CD1c-positive myeloid dendritic cell (primary cell): ENCODE results near the gene PREX1.

Experiments used
- DNase-seq: peaks from one replicate; pipeline ENCODE4 v3.0.0-alpha.2; 2016; ENCODE audit errors: extremely low spot score

The PREX1 gene

DNA sequence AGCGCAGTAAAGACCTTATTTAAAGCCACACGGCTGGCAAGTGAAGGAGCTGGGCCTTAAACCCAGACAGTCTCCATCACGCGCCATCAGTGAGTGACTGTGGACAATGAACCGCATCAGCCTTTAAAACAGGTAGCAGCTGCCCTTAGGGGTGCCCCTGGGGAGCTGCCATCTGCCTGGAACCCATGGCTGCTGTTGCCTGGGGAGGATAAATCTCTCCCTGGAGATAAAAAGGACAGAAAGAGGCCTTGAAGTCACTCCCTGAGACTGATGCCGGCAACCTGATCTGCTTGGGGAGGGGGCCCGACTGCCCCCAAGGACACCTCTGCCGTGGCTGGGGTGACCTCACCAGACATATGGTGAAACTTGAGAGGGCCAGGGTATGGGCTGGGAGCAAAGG lies 73.5 kb downstream of the PREX1 start:
- DNase-seq: no peak

GRCh38 chr20:48752963-48753362 lies 74.8 kb downstream of the PREX1 start:
- DNase-seq: no peak

GRCh38 chr20:48751871-48752270 lies 75.9 kb downstream of the PREX1 start:
- DNase-seq: no peak

- peak; percentile 69 for DNase-seq
Measured at GRCh38 chr20:48750941-48751635, 76.7 kb downstream of the PREX1 start.

DNA sequence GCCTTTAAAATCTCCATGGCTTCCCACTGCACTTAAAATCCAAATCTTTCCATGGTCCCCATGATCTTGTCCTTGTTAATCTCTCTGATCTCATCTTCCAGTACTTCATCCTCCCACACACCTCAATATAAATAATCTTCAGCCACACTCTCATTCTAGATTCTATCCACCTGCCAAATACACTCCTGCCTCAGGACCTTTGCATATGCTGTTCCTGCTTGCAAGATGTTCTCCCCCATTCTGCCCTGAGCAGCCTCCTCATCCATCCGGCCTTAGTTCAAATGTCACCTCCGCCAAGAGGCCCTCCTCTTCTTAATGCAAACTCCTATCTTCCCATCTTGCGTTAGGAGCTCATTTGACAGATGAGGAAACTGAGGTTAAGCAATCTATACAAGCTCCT lies 77.4 kb downstream of the PREX1 start:
- DNase-seq: no peak

- no peak for DNase-seq
Measured at GRCh38 chr20:48749437-48749836, 78.4 kb downstream of the PREX1 start.

GRCh38 chr20:48748556-48748955 lies 79.2 kb downstream of the PREX1 start:
- DNase-seq: no peak

DNA sequence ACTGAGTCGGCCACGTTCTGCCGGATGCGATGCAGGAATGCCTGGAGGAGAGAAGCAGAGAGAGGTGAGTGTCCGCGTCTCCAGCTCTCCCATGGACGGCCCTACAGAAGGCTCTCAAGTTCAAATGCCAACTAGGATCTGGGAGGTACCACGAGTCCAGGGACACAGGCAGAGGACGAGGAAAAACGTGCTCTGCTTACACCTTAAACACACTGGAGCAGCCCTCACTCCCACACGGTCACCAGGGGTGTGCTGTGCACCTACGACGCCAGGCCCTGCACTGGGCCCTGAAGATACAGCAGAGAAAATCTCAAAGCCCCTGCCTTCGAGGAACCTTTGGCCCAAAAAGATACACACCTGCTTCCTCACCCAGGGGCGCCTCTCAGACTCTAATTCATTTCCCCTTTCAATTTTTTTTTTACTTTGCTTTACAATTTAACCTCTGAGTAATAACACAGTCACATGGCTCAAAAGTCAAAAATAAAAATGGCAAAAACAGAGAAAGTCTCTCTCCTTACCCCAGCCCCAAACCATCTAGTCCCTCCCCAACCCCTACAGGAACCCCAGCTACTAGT lies 79.9 kb downstream of the PREX1 start:
- DNase-seq: no peak

DNA sequence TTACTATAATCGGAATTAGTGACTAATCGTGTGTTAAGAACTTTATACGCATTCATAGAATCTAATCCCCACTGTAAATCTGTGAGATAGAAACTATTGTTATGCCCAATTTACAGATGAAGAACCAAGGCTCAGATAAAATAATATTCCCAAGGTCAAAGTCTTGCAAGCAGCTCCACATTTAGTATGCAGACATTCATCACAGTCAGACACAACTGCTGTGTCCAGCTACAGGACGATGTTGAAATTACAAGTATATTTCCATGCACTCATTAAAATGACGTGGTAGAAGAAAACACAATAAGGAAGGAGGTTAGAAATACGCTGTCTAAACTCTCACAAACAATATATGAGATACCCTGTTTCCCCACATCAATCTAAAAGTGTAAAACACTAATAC lies 82.5 kb downstream of the PREX1 start:
- no peak for DNase-seq

DNA sequence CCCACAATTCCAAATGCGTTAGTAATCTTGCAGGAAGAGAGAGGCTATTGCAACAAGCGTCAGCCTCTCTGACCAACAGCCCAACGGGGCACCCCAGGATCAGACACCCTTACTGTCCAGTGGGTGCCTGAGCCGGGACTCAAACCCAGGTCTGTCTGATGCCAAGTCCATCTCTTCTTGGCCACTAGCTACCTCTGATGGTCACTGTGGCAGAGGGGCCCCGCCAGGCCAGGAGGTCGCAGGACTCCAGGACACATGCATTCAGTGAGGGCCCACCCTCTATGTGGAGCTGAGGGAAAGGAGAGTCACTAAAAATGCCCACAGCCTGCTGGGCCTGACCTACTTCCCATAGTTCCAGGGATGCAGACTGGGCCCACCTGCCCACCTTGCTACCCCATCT lies 83.3 kb downstream of the PREX1 start:
- DNase-seq: no peak

GRCh38 chr20:48743807-48744206 lies 84.0 kb downstream of the PREX1 start:
- no peak for DNase-seq

DNA sequence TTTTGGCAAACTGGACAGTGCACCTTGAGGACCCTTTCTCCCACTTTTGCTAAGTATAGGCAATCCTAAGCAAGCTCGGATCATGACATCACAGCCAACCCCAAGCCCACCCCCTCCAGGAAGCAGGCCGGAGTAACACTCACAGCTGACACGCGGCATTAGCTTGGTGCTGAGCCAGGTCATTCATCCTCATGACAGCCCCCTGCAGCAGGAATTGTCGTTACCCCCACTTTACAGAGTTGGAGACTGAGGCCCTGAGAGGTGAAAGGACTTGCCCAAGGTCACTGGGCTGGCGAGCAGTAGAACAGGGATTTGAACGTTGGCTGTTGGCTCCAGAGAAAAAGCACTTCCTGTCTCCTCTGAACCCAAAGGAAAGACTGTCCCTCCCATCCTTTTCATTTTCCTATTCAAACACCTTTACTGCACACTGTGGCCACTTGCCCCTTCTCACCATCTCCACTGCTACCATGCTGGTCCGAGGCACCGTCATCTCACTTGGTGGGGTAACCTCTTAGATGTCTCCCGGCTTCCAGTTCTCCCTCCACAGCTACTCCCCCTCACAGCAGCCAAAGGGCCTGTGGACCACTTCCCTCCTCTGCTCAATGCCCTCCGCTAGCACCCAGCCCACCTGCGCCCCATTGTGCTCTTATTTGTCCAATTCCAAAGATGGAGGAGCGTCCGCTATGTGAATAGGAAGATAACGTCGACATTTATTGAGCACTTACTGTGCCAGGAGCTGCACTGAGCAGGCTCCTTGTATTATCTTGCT lies 84.7 kb downstream of the PREX1 start:
- DNase-seq: no peak

- no peak for DNase-seq
Measured at GRCh38 chr20:48742233-48742632, 85.6 kb downstream of the PREX1 start.

GRCh38 chr20:48741669-48742068 lies 86.1 kb downstream of the PREX1 start:
- no peak for DNase-seq

GRCh38 chr20:48740712-48741111 lies 87.1 kb downstream of the PREX1 start:
- no peak for DNase-seq

DNA sequence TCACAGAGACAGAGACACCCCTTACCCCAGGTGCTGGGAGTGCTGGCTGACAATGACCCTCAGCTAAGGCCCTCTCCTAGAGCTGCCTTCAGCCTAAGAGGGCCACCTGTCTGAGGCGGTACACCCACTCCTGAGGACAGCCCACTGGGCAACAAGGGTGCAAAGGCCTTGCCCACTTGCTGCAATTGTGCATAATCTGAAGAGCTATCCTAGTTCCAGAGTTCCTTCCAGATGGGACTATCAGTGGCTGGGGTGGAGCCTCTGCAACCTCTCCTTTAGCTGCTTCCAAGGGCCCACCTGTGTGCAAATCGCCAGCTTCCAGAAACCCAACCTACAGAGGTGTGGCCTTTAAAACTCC lies 87.5 kb downstream of the PREX1 start:
- no peak for DNase-seq

DNA sequence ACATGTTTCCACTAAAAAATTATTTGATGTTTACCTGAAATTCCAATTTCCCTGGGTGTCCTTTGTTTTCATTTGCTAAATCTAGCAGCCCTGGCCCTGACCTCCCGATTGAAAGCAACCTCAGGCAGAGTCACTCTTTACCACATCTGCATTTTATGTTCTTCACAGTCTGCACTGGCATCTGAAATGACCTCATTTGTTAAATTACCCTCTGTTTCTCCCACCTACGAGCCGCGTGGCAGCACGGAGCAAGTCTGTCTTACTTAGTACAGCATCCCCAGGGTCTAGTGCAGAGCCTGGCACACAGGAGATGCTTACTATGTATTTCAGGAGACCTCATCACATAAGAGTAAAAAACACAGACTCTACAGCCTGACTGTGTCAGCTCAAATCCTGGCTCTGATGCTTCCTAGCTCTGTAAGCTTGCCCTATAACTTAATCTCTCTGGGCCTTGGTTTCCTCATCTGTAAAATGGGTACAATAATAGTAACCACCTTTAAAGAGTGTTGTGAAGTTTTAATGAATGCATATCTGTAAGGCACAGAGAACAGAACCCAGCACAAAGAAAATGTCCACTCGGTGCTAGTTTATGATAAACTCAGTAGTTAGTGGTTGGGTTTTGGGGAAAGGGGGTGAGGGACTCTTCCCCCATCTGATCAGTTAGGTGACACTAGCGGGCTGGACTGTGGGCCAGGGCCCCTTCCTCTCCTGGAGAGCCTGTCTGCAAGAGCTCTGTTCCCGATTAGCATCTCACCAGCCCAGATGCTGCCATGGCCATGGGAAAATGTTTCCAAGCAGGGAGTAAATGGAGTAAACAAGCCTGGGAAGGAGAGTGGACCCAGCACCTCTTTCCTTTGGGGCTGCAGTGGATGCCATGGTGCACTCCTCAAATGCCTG lies 88.2 kb downstream of the PREX1 start:
- DNase-seq: peak; percentile 11

- peak; percentile 18 for DNase-seq
Measured at GRCh38 chr20:48738399-48739304, 89.1 kb downstream of the PREX1 start.

DNA sequence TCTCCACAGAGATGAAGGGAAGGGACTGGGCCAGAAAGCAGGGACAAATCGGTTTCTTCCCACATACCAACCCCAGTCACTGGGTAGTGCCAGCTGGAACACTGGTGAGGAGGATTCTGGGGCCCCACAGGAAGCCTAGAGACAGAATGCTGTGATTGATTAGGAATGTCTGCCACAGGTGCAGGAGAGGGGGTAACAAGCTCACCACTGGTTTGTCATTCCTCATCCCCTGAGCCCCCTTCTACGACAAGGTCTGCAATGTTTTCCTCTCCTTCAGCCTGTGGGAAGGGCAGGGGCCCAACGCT lies 89.8 kb downstream of the PREX1 start:
- DNase-seq: no peak

GRCh38 chr20:48737434-48738093 lies 90.2 kb downstream of the PREX1 start:
- DNase-seq: no peak

- DNase-seq: no peak
Measured at GRCh38 chr20:48736636-48737035, 91.2 kb downstream of the PREX1 start.
